Muscle layer of colon (tissue), 2 donors: ENCODE results near the gene MS4A10.

Source experiments
- H3K27ac ChIP-seq: one replicate; pipeline ENCODE4 v1.7.0; 2013; ENCODE audit warnings: low read depth, mild to moderate bottlenecking, low read length, moderate library complexity
- H3K27me3 ChIP-seq, 2 donors: one replicate each; pipeline ENCODE4 v1.7.0; 2013; ENCODE audit warnings: low read length in 2 of 2, mild to moderate bottlenecking in 2 of 2; ENCODE audit not compliant: insufficient read depth in 2 of 2, control insufficient read depth in 1 of 2
- H3K36me3 ChIP-seq: one replicate; pipeline ENCODE4 v1.7.0; 2013; ENCODE audit warnings: mild to moderate bottlenecking, low read length; ENCODE audit not compliant: insufficient read depth
- H3K4me1 ChIP-seq: one replicate; pipeline ENCODE4 v1.7.0; 2013; ENCODE audit warnings: mild to moderate bottlenecking, low read length; ENCODE audit not compliant: insufficient read depth
- H3K4me3 ChIP-seq, 2 donors: one replicate each; pipeline ENCODE4 v1.7.0; 2013; ENCODE audit warnings: low read length in 2 of 2, low read depth in 1 of 2, mild to moderate bottlenecking in 1 of 2, moderate library complexity in 1 of 2
- H3K9ac ChIP-seq: one replicate; pipeline ENCODE4 v1.7.0; 2013; ENCODE audit warnings: low read length
- H3K9me3 ChIP-seq: one replicate; pipeline ENCODE4 v1.7.0; 2013; ENCODE audit warnings: mild to moderate bottlenecking, low read length
- donor health status: abdominal sarcoma.
- donor health status: Adenocarcinoma of cecum.

MS4A10 gene

DNA sequence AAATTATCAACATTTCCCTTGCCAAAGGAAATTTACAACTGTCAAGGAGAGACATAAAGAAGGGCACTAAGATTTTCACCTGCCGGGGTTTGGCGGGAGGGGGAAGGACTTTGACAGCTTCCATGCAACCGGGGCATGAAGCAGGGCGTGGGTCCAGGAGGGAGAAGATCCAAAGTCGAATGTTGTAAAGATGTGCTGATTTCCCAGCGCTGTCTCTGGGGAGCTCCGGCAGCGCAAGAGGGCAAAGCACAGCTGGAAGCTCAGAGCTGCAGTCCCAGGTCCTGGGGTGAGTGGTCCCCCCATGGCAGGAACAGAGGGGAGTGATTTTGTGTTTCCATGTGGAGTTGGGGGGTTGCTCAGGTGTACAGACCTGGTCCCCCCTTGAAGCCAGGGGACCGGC, at the start of gene MS4A10:
Gene MS4A10 (plus strand): TSS at position 198 of the 400 bp plus-strand sequence. CDS start 5,003 bp downstream, outside the sequence.
- H3K9ac ChIP-seq, result no peak within 1 kb of the TSS
- no peaks in the 10 kb centered on the region for H3K9me3 ChIP-seq
- H3K27me3 ChIP-seq, result no peaks in the 10 kb centered on the region
- peaks cover 6% of the 10 kb centered on the region for H3K4me1 ChIP-seq
- no peaks in the 10 kb centered on the region for H3K36me3 ChIP-seq
- H3K4me3 ChIP-seq, result no peak within 1 kb of the TSS
- no peak within 1 kb of the TSS for H3K27ac ChIP-seq

DNA sequence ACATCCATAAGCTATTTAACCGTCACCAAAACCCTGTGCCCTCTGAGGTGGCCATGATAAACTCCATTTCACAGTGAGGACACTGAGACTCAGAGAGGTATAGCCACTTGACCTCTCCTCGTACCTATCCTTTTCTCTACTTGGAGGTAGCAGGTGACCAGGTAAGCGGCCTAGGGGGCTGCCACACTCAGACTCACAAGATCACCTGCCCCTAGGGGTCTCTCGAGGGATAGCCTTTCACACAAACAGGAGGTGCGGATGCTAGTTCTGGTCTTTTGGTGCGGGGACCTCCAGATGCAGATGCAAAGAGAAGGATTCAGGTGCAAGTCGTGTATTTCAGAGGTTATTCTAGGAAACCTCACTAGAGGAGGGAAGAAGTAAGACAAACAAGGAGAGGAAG, 46.0 kb upstream of the MS4A10 start:
- Histone ChIP-seq H3K4me3 (no peak overlapping the region), H3K36me3 (no peaks in the 10 kb centered on the region), H3K4me1 (no peaks in the 10 kb centered on the region), H3K27me3 (no peaks in the 10 kb centered on the region), H3K27ac (no peak overlapping the region), H3K9me3 (no peaks in the 10 kb centered on the region), H3K9ac (no peak overlapping the region)

- no peak overlapping the region for H3K27ac ChIP-seq
- H3K4me1 ChIP-seq, result no peaks in the 10 kb centered on the region
- no peak overlapping the region for H3K9ac ChIP-seq
- no peaks in the 10 kb centered on the region for H3K27me3 ChIP-seq
- H3K9me3 ChIP-seq, result no peaks in the 10 kb centered on the region
- H3K4me3 ChIP-seq, result no peak overlapping the region
- no peaks in the 10 kb centered on the region for H3K36me3 ChIP-seq
Observed at GRCh38 chr11:60740573-60740972, 44.6 kb upstream of the MS4A10 start.

DNA sequence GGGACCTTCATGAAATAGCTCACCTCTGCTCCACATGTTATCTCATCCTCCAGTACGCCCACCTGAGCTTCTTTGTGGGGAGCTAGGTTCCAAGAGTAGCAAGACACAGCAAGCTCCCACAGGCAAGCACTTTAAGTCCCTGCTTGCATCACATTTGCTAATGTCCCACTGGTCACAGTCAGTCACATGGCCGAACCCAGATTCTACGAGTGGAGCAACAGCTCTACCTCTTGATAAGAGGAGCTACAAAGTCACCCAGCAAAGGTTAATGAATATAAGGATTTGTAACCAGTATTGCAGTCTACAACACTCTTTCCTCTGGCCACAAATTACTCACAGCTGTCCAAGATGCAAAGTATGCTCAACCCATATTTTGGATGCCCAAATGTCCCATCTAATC, 43.7 kb upstream of the MS4A10 start:
- Histone ChIP-seq H3K27ac (no peak overlapping the region), H3K9ac (no peak overlapping the region), H3K9me3 (no peaks in the 10 kb centered on the region), H3K36me3 (no peaks in the 10 kb centered on the region), H3K4me3 (no peak overlapping the region), H3K27me3 (no peaks in the 10 kb centered on the region), H3K4me1 (no peaks in the 10 kb centered on the region)

DNA sequence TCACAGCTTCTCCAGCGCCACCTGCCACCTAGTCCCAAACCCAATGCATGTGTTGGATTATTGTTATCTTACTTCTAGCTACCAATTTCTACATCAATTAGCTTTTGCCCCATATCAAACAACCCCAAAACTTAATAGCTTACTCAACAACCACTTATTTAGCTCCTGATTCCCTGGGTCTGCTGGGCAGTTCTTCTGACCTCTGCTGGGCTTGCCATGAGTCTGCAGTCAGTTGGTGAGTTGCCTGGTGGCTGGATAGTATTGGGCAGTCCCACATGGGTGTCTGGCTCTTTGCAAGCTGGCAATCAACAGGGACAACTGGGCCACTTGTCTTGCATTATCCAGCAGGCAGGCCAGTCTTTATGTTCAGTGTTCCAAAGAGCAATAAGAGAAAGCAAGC, 42.1 kb upstream of the MS4A10 start:
- H3K27me3 ChIP-seq, result no peaks in the 10 kb centered on the region
- H3K4me1 ChIP-seq, result no peaks in the 10 kb centered on the region
- H3K4me3 ChIP-seq, result no peak overlapping the region
- no peaks in the 10 kb centered on the region for H3K36me3 ChIP-seq
- no peak overlapping the region for H3K27ac ChIP-seq
- H3K9me3 ChIP-seq, result no peaks in the 10 kb centered on the region
- no peak overlapping the region for H3K9ac ChIP-seq

GRCh38 chr11:60744114-60744513, 41.0 kb upstream of the MS4A10 start:
- no peaks in the 10 kb centered on the region for H3K4me1 ChIP-seq
- H3K27ac ChIP-seq, result no peak overlapping the region
- H3K36me3 ChIP-seq, result no peaks in the 10 kb centered on the region
- H3K27me3 ChIP-seq, result no peaks in the 10 kb centered on the region
- no peak overlapping the region for H3K9ac ChIP-seq
- H3K9me3 ChIP-seq, result no peaks in the 10 kb centered on the region
- H3K4me3 ChIP-seq, result no peak overlapping the region

- no peaks in the 10 kb centered on the region for H3K36me3 ChIP-seq
- no peaks in the 10 kb centered on the region for H3K4me1 ChIP-seq
- H3K27me3 ChIP-seq, result no peaks in the 10 kb centered on the region
- H3K27ac ChIP-seq, result no peak overlapping the region
- H3K9ac ChIP-seq, result no peak overlapping the region
- H3K9me3 ChIP-seq, result no peaks in the 10 kb centered on the region
- H3K4me3 ChIP-seq, result no peak overlapping the region
Observed at GRCh38 chr11:60747359-60747873, 37.7 kb upstream of the MS4A10 start.

DNA sequence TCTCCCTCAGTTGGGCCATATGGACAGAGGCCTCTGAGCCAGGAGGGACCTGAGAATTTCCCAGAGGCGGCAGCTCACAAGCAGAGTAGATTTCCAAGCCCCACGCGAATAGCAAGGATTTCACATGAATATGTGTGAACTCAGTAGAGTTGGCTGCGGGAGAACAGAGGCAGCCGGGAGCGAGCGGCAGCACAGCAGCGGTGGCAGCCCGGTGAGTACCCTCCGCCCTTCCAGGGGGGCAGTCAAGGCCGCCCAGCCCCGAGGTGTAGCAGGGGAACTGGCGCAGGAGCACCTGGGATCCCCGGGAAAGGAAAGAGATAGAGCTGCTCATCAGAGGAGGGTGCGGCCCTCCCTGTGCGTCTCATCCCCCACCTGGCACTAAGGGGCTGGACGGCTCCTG, 36.9 kb upstream of the MS4A10 start:
- Histone ChIP-seq H3K9ac (no peak overlapping the region), H3K9me3 (no peaks in the 10 kb centered on the region), H3K36me3 (no peaks in the 10 kb centered on the region), H3K4me3 (no peak overlapping the region), H3K27ac (no peak overlapping the region), H3K4me1 (no peaks in the 10 kb centered on the region), H3K27me3 (no peaks in the 10 kb centered on the region)

DNA sequence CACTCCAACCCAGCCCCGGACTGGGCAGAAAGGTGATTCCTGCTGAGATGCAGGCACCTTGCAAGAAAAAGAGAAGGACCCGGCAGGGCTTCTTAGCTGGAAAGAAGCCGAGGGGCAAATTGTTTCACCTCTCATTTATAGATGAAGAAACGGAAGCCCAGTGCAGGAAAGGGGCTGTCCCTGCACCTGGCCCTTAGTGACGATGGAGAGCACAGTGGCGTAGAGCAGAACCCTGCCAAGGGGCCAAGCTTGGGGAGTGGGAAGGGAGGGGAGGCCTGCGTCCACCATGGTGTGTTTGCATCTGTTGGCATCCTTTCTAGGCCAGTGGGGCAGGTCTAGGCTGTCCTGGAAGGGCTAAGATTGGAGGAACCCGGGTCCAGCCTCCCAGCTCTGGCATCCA, 36.3 kb upstream of the MS4A10 start:
- no peak overlapping the region for H3K4me3 ChIP-seq
- H3K27me3 ChIP-seq, result peaks cover 0 to 2% of the 10 kb centered on the region in 2 donors
- no peaks in the 10 kb centered on the region for H3K9me3 ChIP-seq
- no peak overlapping the region for H3K9ac ChIP-seq
- no peaks in the 10 kb centered on the region for H3K4me1 ChIP-seq
- H3K36me3 ChIP-seq, result no peaks in the 10 kb centered on the region
- no peak overlapping the region for H3K27ac ChIP-seq

- H3K27me3 ChIP-seq, result peaks cover 0 to 4% of the 10 kb centered on the region in 2 donors
- no peaks in the 10 kb centered on the region for H3K4me1 ChIP-seq
- H3K27ac ChIP-seq, result no peak overlapping the region
- H3K4me3 ChIP-seq, result no peak overlapping the region
- no peak overlapping the region for H3K9ac ChIP-seq
- H3K36me3 ChIP-seq, result no peaks in the 10 kb centered on the region
- no peaks in the 10 kb centered on the region for H3K9me3 ChIP-seq
Observed at GRCh38 chr11:60750911-60751310, 34.2 kb upstream of the MS4A10 start.

- Histone ChIP-seq H3K36me3 (no peaks in the 10 kb centered on the region), H3K4me1 (no peaks in the 10 kb centered on the region), H3K4me3 (no peak overlapping the region), H3K27ac (no peak overlapping the region), H3K27me3 (peaks cover 0 to 4% of the 10 kb centered on the region in 2 donors), H3K9ac (no peak overlapping the region), H3K9me3 (no peaks in the 10 kb centered on the region)
Observed at GRCh38 chr11:60753309-60753708, 31.8 kb upstream of the MS4A10 start.

- Histone ChIP-seq H3K27me3 (peaks cover 0 to 4% of the 10 kb centered on the region in 2 donors), H3K4me3 (no peak overlapping the region), H3K9me3 (no peaks in the 10 kb centered on the region), H3K36me3 (no peaks in the 10 kb centered on the region), H3K9ac (no peak overlapping the region), H3K4me1 (no peaks in the 10 kb centered on the region), H3K27ac (no peak overlapping the region)
Observed at GRCh38 chr11:60754887-60755286, 30.2 kb upstream of the MS4A10 start.
